Measurements from ENCODE around the gene THEMIS.

DNA sequence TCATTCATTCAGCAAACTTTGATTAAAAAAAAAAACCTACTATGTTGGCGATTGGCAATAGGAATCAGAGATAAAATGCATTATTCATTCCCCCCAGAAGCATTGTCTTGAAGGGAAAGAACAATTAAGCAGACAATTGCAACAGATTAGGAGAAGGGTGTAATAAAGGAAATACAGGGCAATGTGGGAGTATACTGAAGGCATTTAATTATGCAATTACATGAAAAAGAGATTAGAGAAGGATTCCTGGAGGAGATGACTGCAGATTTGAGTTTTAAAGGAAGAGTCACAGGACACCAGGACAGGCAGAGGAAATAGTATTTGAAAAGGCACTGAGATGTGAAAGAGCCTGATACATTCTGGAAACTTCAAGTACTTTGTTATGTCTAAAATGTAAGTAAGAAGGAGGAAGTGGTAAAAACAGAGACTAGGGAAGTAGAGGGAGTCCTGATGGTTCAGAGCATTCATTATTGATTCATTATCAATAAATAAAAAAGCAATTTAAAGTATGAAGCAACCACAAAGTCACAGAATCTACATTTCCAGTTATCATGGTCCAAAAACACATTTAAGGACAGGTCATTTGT, 43.7 kb downstream of the THEMIS start:
- no peak for TF ChIP-seq POLR2A (IDR thresholded peaks at IDR 0.05)
- TF ChIP-seq, protein P1, sequence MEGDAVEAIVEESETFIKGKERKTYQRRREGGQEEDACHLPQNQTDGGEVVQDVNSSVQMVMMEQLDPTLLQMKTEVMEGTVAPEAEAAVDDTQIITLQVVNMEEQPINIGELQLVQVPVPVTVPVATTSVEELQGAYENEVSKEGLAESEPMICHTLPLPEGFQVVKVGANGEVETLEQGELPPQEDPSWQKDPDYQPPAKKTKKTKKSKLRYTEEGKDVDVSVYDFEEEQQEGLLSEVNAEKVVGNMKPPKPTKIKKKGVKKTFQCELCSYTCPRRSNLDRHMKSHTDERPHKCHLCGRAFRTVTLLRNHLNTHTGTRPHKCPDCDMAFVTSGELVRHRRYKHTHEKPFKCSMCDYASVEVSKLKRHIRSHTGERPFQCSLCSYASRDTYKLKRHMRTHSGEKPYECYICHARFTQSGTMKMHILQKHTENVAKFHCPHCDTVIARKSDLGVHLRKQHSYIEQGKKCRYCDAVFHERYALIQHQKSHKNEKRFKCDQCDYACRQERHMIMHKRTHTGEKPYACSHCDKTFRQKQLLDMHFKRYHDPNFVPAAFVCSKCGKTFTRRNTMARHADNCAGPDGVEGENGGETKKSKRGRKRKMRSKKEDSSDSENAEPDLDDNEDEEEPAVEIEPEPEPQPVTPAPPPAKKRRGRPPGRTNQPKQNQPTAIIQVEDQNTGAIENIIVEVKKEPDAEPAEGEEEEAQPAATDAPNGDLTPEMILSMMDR (IDR thresholded peaks at IDR 0.05), result no peak

Measured in esophagus squamous epithelium (tissue), 4 donors.